ENCODE results near the gene HRNR.
"Not testable (repeated sequence)": the region's sequence is repeated elsewhere in the genome, so short reads cannot be mapped to it uniquely, and the experiment has no call there.

Gene HRNR

DNA sequence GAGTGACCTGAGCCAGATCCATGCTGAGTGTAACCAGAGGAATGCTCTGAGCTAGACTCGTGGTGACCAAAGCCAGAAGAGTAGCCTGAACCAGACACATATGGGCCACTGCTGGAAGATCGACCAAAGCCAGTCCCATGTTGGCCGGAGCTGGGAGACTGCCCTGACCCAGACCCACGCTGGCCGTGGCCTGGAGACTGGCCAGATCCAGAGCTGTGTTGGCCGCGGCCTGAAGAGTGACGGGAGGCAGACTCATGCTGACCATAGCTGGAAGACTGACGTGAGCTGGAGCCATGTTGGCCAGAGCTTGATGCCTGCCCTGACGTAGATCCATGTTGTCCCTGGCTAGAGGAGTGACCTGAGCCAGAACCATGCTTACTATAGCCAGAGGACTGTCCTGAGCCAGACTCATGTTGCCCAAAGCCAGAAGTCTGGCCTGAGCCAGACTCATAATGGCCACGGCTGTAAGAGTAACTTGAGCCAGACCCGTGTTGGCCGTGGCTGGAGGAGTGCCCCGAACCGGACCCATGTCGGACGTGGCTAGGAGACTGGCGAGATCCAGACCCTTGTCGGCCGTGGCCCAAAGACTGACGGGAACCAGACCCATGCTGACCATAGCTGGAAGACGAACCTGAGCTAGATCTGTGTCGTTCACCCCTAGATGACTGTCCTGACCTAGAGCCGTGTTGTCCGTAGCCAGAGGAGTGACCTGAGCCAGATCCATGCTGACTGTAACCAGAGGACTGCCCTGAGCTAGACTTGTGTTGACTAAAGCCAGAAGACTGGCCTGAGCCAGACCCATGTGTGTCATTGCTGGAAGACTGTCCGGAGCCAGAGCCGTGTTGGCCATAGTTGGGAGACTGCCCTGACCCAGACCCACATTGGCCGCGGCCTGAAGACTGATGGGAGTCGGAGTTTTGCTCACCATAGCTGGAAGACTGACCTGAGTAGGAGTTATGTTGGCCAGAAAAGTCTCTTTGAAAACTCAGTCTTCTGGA, 3.5 kb downstream of the HRNR start:
- TF ChIP-seq POLR2AphosphoS5 (IDR thresholded peaks at IDR 0.05; ENCODE audit: low read depth), result no peak
- no peak overlapping the region for H3K27ac ChIP-seq (replicated peaks)

DNA sequence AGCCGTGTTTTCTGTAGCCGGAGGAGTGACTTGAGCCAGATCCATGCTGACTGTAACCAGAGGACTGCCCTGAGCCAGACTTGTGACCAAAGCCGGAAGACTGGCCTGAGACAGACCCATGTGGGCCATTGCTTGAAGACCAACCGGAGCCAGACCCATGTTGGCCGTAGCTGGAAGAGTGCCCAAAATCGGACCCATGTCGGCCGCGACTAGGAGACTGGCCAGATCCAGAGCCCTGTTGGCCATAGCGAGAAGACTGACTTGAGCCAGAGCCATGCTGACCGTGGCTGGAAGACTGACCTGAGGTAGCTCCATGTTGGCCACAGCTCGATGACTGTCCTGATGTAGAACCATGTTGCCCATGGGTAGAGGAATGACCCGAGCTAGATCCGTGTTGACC, 4.6 kb downstream of the HRNR start:
- not testable (repeated sequence) for H3K27ac ChIP-seq (replicated peaks); H3K4me3 ChIP-seq (replicated peaks; ENCODE audit: insufficient read depth, low read length); DNase-seq (ENCODE audit: low read depth in 1 of 2, low spot score in 1 of 2); H3K27me3 ChIP-seq (ENCODE audit: insufficient read depth, poor library complexity, severe bottlenecking)

More for the DNA sequence above, 3.5 kb downstream of the HRNR start:
- Histone ChIP-seq H3K4me3 (replicated peaks; ENCODE audit: insufficient read depth, low read length) (no peak overlapping the region), H3K27me3 (ENCODE audit: insufficient read depth, poor library complexity, severe bottlenecking) (no peaks in the 10 kb centered on the region)
- DNase-seq (ENCODE audit: low read depth in 1 of 2, low spot score in 1 of 2), result no peak

DNA sequence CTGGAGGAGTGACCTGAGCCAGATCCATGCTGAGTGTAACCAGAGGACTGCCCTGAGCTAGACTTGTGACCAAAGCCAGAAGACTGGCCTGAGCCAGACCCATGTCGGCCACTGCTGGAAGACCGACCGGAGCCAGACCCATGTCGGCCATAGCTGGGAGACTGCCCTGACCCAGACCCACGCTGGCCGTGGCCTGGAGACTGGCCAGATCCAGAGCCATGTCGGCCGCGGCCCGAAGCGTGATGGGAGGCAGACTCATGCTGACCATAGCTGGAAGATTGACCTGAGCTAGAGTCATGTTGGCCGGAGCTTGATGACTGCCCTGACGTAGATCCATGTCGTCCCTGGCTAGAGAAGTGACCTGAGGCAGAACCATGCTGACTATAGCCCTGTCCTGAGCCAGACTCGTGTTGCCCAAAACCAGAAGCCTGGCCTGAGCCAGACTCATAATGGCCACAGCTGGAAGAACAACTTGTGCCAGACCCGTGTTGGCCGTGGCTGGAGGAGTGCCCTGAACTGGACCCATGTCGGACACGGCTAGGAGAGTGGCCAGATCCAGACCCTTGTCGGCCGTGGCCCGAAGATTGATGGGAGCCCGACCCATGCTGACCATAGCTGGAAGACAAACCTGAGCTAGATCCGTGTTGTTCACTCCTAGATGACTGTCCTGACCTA, 5.1 kb downstream of the HRNR start:
- no peak overlapping the region for H3K4me3 ChIP-seq (replicated peaks; ENCODE audit: insufficient read depth, low read length)
- DNase-seq (ENCODE audit: low read depth in 1 of 2, low spot score in 1 of 2), result no peak
- H3K27ac ChIP-seq (replicated peaks), result no peak overlapping the region
- no peaks in the 10 kb centered on the region for H3K27me3 ChIP-seq (ENCODE audit: insufficient read depth, poor library complexity, severe bottlenecking)
- no peak for TF ChIP-seq SPI1 (IDR thresholded peaks at IDR 0.05; ENCODE audit: borderline replicate concordance, low read depth)
- TF ChIP-seq POLR2AphosphoS5 (IDR thresholded peaks at IDR 0.05; ENCODE audit: low read depth), result no peak
- TF ChIP-seq, protein P1, sequence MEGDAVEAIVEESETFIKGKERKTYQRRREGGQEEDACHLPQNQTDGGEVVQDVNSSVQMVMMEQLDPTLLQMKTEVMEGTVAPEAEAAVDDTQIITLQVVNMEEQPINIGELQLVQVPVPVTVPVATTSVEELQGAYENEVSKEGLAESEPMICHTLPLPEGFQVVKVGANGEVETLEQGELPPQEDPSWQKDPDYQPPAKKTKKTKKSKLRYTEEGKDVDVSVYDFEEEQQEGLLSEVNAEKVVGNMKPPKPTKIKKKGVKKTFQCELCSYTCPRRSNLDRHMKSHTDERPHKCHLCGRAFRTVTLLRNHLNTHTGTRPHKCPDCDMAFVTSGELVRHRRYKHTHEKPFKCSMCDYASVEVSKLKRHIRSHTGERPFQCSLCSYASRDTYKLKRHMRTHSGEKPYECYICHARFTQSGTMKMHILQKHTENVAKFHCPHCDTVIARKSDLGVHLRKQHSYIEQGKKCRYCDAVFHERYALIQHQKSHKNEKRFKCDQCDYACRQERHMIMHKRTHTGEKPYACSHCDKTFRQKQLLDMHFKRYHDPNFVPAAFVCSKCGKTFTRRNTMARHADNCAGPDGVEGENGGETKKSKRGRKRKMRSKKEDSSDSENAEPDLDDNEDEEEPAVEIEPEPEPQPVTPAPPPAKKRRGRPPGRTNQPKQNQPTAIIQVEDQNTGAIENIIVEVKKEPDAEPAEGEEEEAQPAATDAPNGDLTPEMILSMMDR (IDR thresholded peaks at IDR 0.05; ENCODE audit: insufficient read depth, low read length), result no peak
- TF ChIP-seq GABPA (IDR thresholded peaks at IDR 0.05; ENCODE audit: low read depth), result no peak
- TF ChIP-seq, protein P2, sequence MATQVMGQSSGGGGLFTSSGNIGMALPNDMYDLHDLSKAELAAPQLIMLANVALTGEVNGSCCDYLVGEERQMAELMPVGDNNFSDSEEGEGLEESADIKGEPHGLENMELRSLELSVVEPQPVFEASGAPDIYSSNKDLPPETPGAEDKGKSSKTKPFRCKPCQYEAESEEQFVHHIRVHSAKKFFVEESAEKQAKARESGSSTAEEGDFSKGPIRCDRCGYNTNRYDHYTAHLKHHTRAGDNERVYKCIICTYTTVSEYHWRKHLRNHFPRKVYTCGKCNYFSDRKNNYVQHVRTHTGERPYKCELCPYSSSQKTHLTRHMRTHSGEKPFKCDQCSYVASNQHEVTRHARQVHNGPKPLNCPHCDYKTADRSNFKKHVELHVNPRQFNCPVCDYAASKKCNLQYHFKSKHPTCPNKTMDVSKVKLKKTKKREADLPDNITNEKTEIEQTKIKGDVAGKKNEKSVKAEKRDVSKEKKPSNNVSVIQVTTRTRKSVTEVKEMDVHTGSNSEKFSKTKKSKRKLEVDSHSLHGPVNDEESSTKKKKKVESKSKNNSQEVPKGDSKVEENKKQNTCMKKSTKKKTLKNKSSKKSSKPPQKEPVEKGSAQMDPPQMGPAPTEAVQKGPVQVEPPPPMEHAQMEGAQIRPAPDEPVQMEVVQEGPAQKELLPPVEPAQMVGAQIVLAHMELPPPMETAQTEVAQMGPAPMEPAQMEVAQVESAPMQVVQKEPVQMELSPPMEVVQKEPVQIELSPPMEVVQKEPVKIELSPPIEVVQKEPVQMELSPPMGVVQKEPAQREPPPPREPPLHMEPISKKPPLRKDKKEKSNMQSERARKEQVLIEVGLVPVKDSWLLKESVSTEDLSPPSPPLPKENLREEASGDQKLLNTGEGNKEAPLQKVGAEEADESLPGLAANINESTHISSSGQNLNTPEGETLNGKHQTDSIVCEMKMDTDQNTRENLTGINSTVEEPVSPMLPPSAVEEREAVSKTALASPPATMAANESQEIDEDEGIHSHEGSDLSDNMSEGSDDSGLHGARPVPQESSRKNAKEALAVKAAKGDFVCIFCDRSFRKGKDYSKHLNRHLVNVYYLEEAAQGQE (IDR thresholded peaks at IDR 0.05; ENCODE audit: insufficient replicate concordance, low read depth), result no peak

DNA sequence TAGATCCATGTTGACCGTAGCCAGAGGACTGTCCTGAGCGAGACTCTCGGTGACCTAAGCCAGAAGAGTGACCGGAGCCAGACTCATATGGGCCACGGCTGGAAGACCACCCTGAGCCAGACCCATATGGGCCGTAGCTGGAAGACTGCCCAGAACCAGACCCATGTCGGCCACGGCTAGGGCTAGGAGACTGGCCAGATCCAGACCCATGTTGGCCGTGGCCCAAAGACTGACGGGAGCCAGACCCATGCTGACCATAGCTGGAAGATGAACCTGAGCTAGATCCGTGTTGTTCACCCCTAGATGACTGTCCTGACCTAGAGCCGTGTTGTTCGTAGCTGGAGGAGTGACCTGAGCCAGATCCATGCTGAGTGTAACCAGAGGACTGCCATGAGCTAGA, 8.4 kb downstream of the HRNR start:
- not testable (repeated sequence) for H3K27me3 ChIP-seq (ENCODE audit: insufficient read depth, poor library complexity, severe bottlenecking); DNase-seq (ENCODE audit: low read depth in 1 of 2, low spot score in 1 of 2); H3K4me3 ChIP-seq (replicated peaks; ENCODE audit: insufficient read depth, low read length); H3K27ac ChIP-seq (replicated peaks)

DNA sequence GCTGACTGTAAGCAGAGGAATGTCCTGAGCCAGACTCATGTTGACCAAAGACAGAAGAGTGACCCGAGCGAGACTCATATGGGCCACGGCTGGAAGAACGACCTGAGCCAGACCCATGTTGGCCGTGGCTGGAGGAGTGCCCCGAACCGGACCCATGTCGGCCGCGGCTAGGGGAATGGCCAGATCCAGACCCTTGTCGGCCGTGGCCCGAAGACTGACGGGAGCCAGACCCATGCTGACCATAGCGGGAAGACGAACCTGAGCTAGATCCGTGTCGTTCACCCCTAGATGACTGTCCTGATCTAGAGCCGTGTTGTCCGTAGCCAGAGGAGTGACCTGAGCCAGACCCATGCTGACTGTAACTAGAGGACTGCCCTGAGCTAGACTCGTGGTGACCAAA, 9.1 kb downstream of the HRNR start:
- H3K4me3 ChIP-seq (replicated peaks; ENCODE audit: insufficient read depth, low read length); H3K27me3 ChIP-seq (ENCODE audit: insufficient read depth, poor library complexity, severe bottlenecking); H3K27ac ChIP-seq (replicated peaks); DNase-seq (ENCODE audit: low read depth in 1 of 2, low spot score in 1 of 2): not testable (repeated sequence)

DNA sequence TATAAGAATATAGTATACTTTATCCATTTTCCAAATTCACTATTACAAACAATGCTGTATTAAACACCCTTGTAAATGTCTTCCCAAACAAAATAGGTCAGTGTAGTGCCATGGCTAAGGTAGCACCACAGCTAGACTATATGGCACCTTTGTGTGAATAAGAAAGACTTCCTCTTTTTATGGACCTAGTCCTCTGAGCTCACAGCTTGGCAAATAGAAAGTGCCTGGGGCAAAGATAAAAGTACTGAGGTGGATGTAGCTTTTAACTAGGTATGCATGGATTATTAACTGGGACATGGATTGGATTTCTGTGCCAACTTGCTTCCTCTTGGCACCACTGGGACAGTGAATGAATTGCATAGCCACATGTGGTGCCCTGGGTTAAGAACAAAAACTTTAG, 25.0 kb downstream of the HRNR start:
- peak; percentile 64 for TF ChIP-seq SPI1 (IDR thresholded peaks at IDR 0.05; ENCODE audit: borderline replicate concordance, low read depth)
- TF ChIP-seq, protein P2 (IDR thresholded peaks at IDR 0.05; ENCODE audit: insufficient replicate concordance, low read depth), result no peak
- TF ChIP-seq GABPA (IDR thresholded peaks at IDR 0.05; ENCODE audit: low read depth), result no peak
- TF ChIP-seq POLR2AphosphoS5 (IDR thresholded peaks at IDR 0.05; ENCODE audit: low read depth), result no peak
- TF ChIP-seq, protein P1 (IDR thresholded peaks at IDR 0.05; ENCODE audit: insufficient read depth, low read length), result no peak
- Histone ChIP-seq H3K4me3 (replicated peaks; ENCODE audit: insufficient read depth, low read length) (no peak overlapping the region), H3K27ac (replicated peaks) (no peak overlapping the region), H3K27me3 (ENCODE audit: insufficient read depth, poor library complexity, severe bottlenecking) (no peaks in the 10 kb centered on the region)
- no peak for DNase-seq (ENCODE audit: low read depth in 1 of 2, low spot score in 1 of 2)

Data from HL-60 (cell line).